Esophagus muscularis mucosa (tissue), 4 donors: Measurements from ENCODE around the gene FLRT1.

Experiments
- EP300 ChIP-seq: sonication (generic); formaldehyde crosslinking; IDR thresholded peaks from one replicate; pipeline ENCODE4 v1.6.1; 2017; ENCODE audit warnings: antibody characterized with exemption
- POLR2A ChIP-seq: fragments of 450-650 bp; IDR thresholded peaks from one replicate; pipeline ENCODE4 v1.6.1; 2017; ENCODE audit warnings: antibody characterized with exemption, moderate library complexity, mild to moderate bottlenecking, low read depth
- TF ChIP-seq, protein P1 (sequence below), 3 experiments: fragments of 200-600 bp in 2 of 3; fragments of 450-650 bp in 1 of 3; sonication (generic) in 2 of 3; IDR thresholded peaks; one replicate each; pipeline ENCODE4 v1.5.1; 2017 to 2019; ENCODE audit warnings: antibody characterized with exemption in 3 of 3, mild to moderate bottlenecking in 2 of 3, moderate library complexity in 1 of 3

DNA sequence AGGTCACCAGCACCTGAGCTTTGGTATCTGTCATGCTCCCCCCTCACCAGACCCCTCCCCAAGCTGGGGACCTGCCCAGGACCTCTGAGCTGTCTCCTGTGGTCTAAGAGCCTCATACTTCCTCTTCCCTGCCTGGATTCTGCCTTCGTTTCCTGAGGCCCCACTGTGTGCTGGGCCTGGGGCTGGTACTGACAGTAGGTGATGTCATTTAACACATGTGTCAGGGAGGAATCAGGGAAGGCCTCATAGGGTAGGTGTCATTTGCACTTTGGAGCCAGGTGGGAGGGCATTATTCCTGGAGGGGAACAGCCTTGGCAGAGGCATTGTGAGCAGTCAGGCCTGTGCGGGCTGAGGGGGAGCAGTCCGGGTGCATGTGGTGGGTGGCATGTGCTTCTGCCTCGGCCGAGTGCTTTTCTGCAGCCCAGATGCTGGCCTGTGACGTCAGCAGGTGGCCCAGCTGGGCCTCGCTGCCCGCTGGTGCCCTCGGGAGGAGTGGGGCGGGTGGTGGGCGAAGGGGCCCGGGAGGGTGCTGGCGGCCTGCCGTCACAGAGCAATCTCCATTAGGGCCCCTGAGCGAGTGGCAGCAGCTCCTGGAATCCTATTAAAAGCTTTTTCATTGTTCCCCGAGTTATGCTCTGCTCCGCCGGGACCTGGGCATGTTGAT lies 9.1 kb downstream of the FLRT1 start:
- TF ChIP-seq, protein P1, sequence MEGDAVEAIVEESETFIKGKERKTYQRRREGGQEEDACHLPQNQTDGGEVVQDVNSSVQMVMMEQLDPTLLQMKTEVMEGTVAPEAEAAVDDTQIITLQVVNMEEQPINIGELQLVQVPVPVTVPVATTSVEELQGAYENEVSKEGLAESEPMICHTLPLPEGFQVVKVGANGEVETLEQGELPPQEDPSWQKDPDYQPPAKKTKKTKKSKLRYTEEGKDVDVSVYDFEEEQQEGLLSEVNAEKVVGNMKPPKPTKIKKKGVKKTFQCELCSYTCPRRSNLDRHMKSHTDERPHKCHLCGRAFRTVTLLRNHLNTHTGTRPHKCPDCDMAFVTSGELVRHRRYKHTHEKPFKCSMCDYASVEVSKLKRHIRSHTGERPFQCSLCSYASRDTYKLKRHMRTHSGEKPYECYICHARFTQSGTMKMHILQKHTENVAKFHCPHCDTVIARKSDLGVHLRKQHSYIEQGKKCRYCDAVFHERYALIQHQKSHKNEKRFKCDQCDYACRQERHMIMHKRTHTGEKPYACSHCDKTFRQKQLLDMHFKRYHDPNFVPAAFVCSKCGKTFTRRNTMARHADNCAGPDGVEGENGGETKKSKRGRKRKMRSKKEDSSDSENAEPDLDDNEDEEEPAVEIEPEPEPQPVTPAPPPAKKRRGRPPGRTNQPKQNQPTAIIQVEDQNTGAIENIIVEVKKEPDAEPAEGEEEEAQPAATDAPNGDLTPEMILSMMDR (IDR thresholded peaks at IDR 0.05): no peak
- TF ChIP-seq EP300 (no peak), POLR2A (no peak)
